Type B pancreatic cell (in vitro differentiated cells): ENCODE results near the gene PPP1R13B. TPM values are rescaled to one million over a fixed set of nuclear protein-coding genes. Genes with fewer than 3 reads are reported as not detected.

Source experiments
- DNase-seq: peaks from one replicate; pipeline ENCODE4 v3.0.0; 2021; ENCODE audit warnings: mixed read lengths; ENCODE audit not compliant: unreplicated experiment; ENCODE audit errors: extremely low spot score
- H3K27ac Mint-ChIP-seq: 2 replicates; pipeline ENCODE4 v1.8.0; 2021; ENCODE audit warnings: mild to moderate bottlenecking, mixed read lengths
- H3K27me3 Mint-ChIP-seq: 2 replicates; pipeline ENCODE4 v1.8.0; 2021; ENCODE audit warnings: mixed read lengths
- H3K36me3 Mint-ChIP-seq: 2 replicates; pipeline ENCODE4 v1.8.0; 2021; ENCODE audit warnings: mixed read lengths
- H3K4me1 Mint-ChIP-seq: one replicate; pipeline ENCODE4 v1.8.0; 2021; ENCODE audit warnings: mixed read lengths; ENCODE audit not compliant: unreplicated experiment
- H3K4me3 Mint-ChIP-seq: 2 replicates; pipeline ENCODE4 v1.8.0; 2021; ENCODE audit warnings: mild to moderate bottlenecking, mixed read lengths
- H3K9me3 Mint-ChIP-seq: 2 replicates; pipeline ENCODE4 v1.8.0; 2021; ENCODE audit warnings: mixed read lengths
- total RNA-seq: library from RNA; stranded (reverse); gene quantifications from 2 replicates; pipeline ENCODE4 v1.2.1, GENCODE V29; 2021; ENCODE audit warnings: low replicate concordance
- TF ChIP-seq, protein P1 (sequence below): fragments of 200-600 bp; sonication (generic); conservative IDR thresholded peaks from 2 replicates; pipeline ENCODE4 v1.5.0; 2021; ENCODE audit warnings: antibody characterized with exemption, mild to moderate bottlenecking

Gene PPP1R13B
- total RNA-seq, 1 donor from 2014 or later, result 20.4 TPM

DNA sequence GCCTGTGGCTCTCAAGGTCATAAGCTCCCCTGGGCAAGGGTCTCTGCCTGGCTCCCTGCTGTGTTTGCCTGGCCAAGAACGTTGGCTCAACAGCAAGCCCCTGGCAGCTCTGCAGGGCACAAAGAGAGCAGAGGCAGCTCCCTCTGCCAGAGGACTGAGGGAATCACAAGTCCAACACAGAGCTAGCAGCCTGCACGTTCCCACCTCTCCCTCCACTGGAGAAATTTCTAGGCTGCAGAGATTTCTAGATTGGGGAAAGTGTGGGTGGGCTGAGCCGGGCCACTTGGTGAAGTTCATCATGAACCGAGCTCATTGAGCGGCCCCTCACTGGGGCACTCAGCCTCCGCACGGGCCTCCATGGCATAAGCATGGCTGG lies 111.9 kb downstream of the PPP1R13B start:
- H3K4me1 Mint-ChIP-seq, result peaks cover 17% of the 10 kb centered on the region
- TF ChIP-seq, protein P1, sequence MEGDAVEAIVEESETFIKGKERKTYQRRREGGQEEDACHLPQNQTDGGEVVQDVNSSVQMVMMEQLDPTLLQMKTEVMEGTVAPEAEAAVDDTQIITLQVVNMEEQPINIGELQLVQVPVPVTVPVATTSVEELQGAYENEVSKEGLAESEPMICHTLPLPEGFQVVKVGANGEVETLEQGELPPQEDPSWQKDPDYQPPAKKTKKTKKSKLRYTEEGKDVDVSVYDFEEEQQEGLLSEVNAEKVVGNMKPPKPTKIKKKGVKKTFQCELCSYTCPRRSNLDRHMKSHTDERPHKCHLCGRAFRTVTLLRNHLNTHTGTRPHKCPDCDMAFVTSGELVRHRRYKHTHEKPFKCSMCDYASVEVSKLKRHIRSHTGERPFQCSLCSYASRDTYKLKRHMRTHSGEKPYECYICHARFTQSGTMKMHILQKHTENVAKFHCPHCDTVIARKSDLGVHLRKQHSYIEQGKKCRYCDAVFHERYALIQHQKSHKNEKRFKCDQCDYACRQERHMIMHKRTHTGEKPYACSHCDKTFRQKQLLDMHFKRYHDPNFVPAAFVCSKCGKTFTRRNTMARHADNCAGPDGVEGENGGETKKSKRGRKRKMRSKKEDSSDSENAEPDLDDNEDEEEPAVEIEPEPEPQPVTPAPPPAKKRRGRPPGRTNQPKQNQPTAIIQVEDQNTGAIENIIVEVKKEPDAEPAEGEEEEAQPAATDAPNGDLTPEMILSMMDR, result no peak
- DNase-seq, result no peak
- H3K4me3 Mint-ChIP-seq, result no peak overlapping the region
- no peaks in the 10 kb centered on the region for H3K27me3 Mint-ChIP-seq
- peaks cover 18% of the 10 kb centered on the region for H3K36me3 Mint-ChIP-seq
- no peaks in the 10 kb centered on the region for H3K9me3 Mint-ChIP-seq
- peak overlapping the region; percentile 74 for H3K27ac Mint-ChIP-seq

- Mint-ChIP-seq H3K27me3 (no peaks in the 10 kb centered on the region), H3K36me3 (peaks cover 18% of the 10 kb centered on the region), H3K4me3 (no peak overlapping the region), H3K9me3 (no peaks in the 10 kb centered on the region), H3K27ac (peak overlapping the region; percentile 74), H3K4me1 (peaks cover 17% of the 10 kb centered on the region)
- TF ChIP-seq, protein P1, result no peak
- no peak for DNase-seq
Observed at GRCh38 chr14:103735022-103735421, 112.4 kb downstream of the PPP1R13B start.

- no peaks in the 10 kb centered on the region for H3K9me3 Mint-ChIP-seq
- DNase-seq, result no peak
- peak overlapping the region; percentile 74 for H3K27ac Mint-ChIP-seq
- no peaks in the 10 kb centered on the region for H3K27me3 Mint-ChIP-seq
- H3K36me3 Mint-ChIP-seq, result peaks cover 13% of the 10 kb centered on the region
- TF ChIP-seq, protein P1, result no peak
- H3K4me1 Mint-ChIP-seq, result peaks cover 20% of the 10 kb centered on the region
- H3K4me3 Mint-ChIP-seq, result no peak overlapping the region
Observed at GRCh38 chr14:103734081-103734888, 113.1 kb downstream of the PPP1R13B start.

DNA sequence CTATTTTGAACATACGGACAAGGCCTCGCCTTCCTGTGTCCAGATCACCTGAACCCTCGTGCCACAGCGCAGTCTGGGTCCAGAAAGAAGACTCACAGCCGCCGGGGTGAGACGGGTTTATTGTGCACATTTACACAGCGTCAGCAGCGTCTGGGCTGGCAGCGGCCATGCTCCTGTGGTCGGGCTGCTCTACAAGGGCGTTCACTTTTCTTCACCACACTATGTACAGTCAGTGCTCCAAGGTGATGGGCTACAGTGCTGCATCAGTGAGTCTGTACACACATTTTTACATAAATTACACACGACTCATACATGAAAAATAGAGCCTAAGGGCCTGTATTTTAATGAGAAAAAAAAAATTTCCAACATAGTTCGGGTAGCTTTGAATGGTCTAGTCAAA lies 113.7 kb downstream of the PPP1R13B start:
- peaks cover 24% of the 10 kb centered on the region for H3K4me1 Mint-ChIP-seq
- no peak for DNase-seq
- TF ChIP-seq, protein P1, result no peak
- no peaks in the 10 kb centered on the region for H3K27me3 Mint-ChIP-seq
- peak overlapping the region; percentile 58 for H3K27ac Mint-ChIP-seq
- no peaks in the 10 kb centered on the region for H3K9me3 Mint-ChIP-seq
- peaks cover 13% of the 10 kb centered on the region for H3K36me3 Mint-ChIP-seq
- peak overlapping the region; percentile 26 for H3K4me3 Mint-ChIP-seq

GRCh38 chr14:103732868-103733620 lies 114.3 kb downstream of the PPP1R13B start:
- TF ChIP-seq, protein P1, result no peak

More at GRCh38 chr14:103732868-103733620, 114.3 kb downstream of the PPP1R13B start:
- no peaks in the 10 kb centered on the region for H3K9me3 Mint-ChIP-seq
- H3K4me3 Mint-ChIP-seq, result peak overlapping the region; percentile 26
- H3K36me3 Mint-ChIP-seq, result peaks cover 11% of the 10 kb centered on the region
- H3K27ac Mint-ChIP-seq, result peak overlapping the region; percentile 58
- peaks cover 24% of the 10 kb centered on the region for H3K4me1 Mint-ChIP-seq
- no peaks in the 10 kb centered on the region for H3K27me3 Mint-ChIP-seq
- no peak for DNase-seq
